Measurements from ENCODE around the gene UBE2F. TPM values are rescaled to one million over a fixed set of nuclear protein-coding genes. Genes with fewer than 3 reads are reported as not detected.

The UBE2F gene
- total and polyA plus RNA-seq, 2 of the 4 experiments (the other 2 are of a cell fraction), result 44.6 to 59.8 TPM

DNA sequence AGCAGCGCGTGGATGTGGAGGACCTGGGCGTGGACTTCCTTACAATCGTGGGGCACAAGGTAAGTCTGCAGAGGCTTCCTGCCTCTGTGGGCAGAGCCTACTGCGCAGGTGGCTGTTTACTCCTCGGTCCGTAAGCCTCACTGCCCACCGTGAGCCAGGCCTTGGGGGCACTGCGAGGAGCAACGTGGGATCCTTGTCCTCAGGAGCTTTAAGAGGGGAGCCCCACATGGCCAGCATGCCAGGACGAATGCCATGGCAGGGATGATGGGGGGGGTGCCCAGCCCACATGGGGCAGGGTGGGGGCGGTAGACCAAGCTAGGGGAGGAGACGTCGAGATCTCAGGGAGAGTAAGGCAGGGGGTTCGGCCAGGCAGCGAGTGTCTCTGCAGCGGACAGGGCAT is 115.3 kb downstream of the UBE2F start:
- H3K9ac ChIP-seq (ENCODE audit: low read depth, low read length), result no peak overlapping the region
- no peak overlapping the region for H2AFZ ChIP-seq (replicated peaks; ENCODE audit: low read length, poor library complexity)
- CTCF ChIA-PET, result no interaction called here
- no peak overlapping the region for H3K4me2 ChIP-seq (ENCODE audit: low read depth, low read length)
- 93% methylated on average over 17 of the region's 17 CpGs; no CpG with 5 or more reads in 1 of the 2 experiments for WGBS, 2 experiments (ENCODE audit: extremely low coverage in 2 of 2, insufficient read length in 1 of 2)
- POLR2A ChIA-PET (ENCODE audit: unreplicated experiment), result no interaction called here
- no peak for TF ChIP-seq RAD21 (IDR thresholded peaks at IDR 0.05; ENCODE audit: low read length)
- intact Hi-C loops (cut with micrococcal nuclease) (no loop called here), dilution Hi-C loops (cut with HindIII; ENCODE audit: low sequenced_read_pairs, unreplicated experiment) (no loop called here), in situ Hi-C loops (cut with MboI; ENCODE audit: low sequenced_read_pairs) (no loop called here)
- H3K14ac ChIP-seq (replicated peaks; ENCODE audit: low read depth, low read length), result no peak overlapping the region
- H3K36me3 ChIP-seq (ENCODE audit: control insufficient read depth, insufficient read depth, low read length), result peaks cover 32% of the 10 kb centered on the region
- ATAC-seq (ENCODE audit: low read depth), result no peak
- H3K23ac ChIP-seq (ENCODE audit: low read depth, low read length), result no peak overlapping the region
- no peaks in the 10 kb centered on the region for H3K27me3 ChIP-seq (ENCODE audit: control insufficient read depth, insufficient read depth, low read length)
- H2AK5ac ChIP-seq (ENCODE audit: low read depth, low read length), result no peak overlapping the region
- no peak for DNase-seq
- no peak overlapping the region for H2BK120ac ChIP-seq (ENCODE audit: low read depth, low read length)
- H3K4me1 ChIP-seq (ENCODE audit: control insufficient read depth, insufficient read depth, low read length), result no peaks in the 10 kb centered on the region
- no peak overlapping the region for H2AK9ac ChIP-seq (replicated peaks; ENCODE audit: low read depth, low read length, poor library complexity)
- H3K4ac ChIP-seq (ENCODE audit: low read depth, low read length), result no peak overlapping the region
- no TSS peak for BruUV-seq (replicated peaks)
- H4K5ac ChIP-seq (ENCODE audit: low read depth, low read length), result no peak overlapping the region
- H2BK20ac ChIP-seq (ENCODE audit: low read depth, low read length), result no peak overlapping the region
- H2BK5ac ChIP-seq (ENCODE audit: low read depth, low read length, poor library complexity, severe bottlenecking), result no peak overlapping the region
- H3K9me1 ChIP-seq (ENCODE audit: insufficient read depth, low read length), result peaks cover 3% of the 10 kb centered on the region
- H4K20me1 ChIP-seq (ENCODE audit: insufficient read depth, low read length), result no peaks in the 10 kb centered on the region; the same call in 1 of the 2 replicates
- H3K9me3 ChIP-seq (ENCODE audit: control insufficient read depth, insufficient read depth, low read length), result peaks cover 3% of the 10 kb centered on the region; the same call in 1 of the 2 replicates
- no peak overlapping the region for H3K27ac ChIP-seq (ENCODE audit: insufficient read depth, low read length)
- H2BK15ac ChIP-seq (ENCODE audit: low read depth, low read length), result no peak overlapping the region
- no peak overlapping the region for H4K8ac ChIP-seq (ENCODE audit: low read depth in 2 of 2, low read length in 2 of 2)
- no peak overlapping the region for H3K18ac ChIP-seq (ENCODE audit: low read depth, low read length)
- H3K79me1 ChIP-seq (ENCODE audit: low read depth in 1 of 2, low read length in 2 of 2), result no peaks in the 10 kb centered on the region
- no peak overlapping the region for H4K91ac ChIP-seq (ENCODE audit: insufficient read depth, low read depth, low read length)
- H3K56ac ChIP-seq (ENCODE audit: extremely low read depth, insufficient read depth, low read length), result no peak overlapping the region
- H3K4me3 ChIP-seq (ENCODE audit: insufficient read depth, low read depth, low read length), result no peak overlapping the region
